Stomach (tissue), 4 donors: ENCODE results near the gene PDE3B.

Experiments
- CTCF ChIP-seq, 7 experiments: fragments of 450-650 bp in 4 of 7; fragments of 200-600 bp in 3 of 7; sonication (generic) in 3 of 7; IDR thresholded peaks; one replicate each; pipeline ENCODE4 v1.5.1; 2016 to 2019; ENCODE audit warnings: antibody characterized with exemption in 7 of 7, control low read depth in 2 of 7, mild to moderate bottlenecking in 1 of 7
- EP300 ChIP-seq: sonication (generic); formaldehyde crosslinking; IDR thresholded peaks from one replicate; pipeline ENCODE4 v1.6.1; 2017; ENCODE audit warnings: antibody characterized with exemption
- POLR2A ChIP-seq, 4 donors: fragments of 450-650 bp; IDR thresholded peaks; one replicate each; pipeline ENCODE4 v1.6.1; 2016; ENCODE audit warnings: antibody characterized with exemption in 4 of 4, control low read depth in 2 of 4, mild to moderate bottlenecking in 1 of 4, moderate library complexity in 1 of 4
- POLR2AphosphoS5 ChIP-seq, 3 donors: sonication (generic); formaldehyde crosslinking; IDR thresholded peaks; one replicate each; pipeline ENCODE4 v1.6.1; 2016; ENCODE audit warnings: antibody characterized with exemption in 3 of 3

GRCh38 chr11:14774721-14775120, 131.1 kb downstream of the PDE3B start:
- TF ChIP-seq CTCF (IDR thresholded peaks at IDR 0.05): no peak
- TF ChIP-seq POLR2AphosphoS5 (IDR thresholded peaks at IDR 0.05): no peak
- TF ChIP-seq POLR2A (IDR thresholded peaks at IDR 0.05): no peak
- TF ChIP-seq EP300: no peak
